ENCODE data around the gene MCF2L.

The MCF2L gene

DNA sequence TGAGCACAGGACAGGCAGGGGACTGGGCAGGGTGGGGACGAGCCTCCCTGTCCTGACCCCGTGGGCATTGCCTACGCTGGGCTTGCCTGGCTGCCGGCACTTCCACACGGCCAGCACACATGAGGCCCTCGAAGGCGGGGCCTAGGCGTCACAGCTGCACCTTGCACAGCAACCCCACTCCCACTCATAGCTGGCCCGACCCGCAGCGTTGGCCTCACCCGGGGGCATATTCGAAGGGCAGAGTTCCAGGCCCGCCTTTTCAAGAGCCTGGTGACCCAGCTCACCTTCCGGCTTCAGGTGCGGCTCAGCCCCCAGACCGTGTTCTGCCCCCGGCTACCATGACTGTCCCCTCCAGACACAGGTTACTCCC lies 172.6 kb downstream of the MCF2L start:
- DNase-seq: no peak

DNA sequence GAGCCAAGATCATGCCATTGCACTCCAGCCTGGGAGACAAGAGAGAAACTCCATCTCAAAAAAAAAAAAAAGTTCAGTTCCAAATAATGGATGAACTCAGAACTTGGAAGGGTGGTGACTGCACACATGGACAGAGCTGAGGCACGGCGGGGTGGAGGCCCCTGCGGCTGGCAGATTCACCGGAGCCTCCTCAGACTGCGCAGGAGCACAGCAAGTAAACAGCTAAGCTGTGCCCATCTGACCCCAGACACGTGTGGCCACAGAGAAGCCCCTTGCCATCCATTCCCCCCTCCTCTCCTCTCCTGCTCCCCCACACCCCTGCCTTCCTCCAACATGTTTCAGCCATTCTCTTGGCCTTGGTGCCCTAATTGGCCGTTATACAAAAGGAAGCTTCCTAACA lies 173.9 kb downstream of the MCF2L start:
- DNase-seq: no peak

DNA sequence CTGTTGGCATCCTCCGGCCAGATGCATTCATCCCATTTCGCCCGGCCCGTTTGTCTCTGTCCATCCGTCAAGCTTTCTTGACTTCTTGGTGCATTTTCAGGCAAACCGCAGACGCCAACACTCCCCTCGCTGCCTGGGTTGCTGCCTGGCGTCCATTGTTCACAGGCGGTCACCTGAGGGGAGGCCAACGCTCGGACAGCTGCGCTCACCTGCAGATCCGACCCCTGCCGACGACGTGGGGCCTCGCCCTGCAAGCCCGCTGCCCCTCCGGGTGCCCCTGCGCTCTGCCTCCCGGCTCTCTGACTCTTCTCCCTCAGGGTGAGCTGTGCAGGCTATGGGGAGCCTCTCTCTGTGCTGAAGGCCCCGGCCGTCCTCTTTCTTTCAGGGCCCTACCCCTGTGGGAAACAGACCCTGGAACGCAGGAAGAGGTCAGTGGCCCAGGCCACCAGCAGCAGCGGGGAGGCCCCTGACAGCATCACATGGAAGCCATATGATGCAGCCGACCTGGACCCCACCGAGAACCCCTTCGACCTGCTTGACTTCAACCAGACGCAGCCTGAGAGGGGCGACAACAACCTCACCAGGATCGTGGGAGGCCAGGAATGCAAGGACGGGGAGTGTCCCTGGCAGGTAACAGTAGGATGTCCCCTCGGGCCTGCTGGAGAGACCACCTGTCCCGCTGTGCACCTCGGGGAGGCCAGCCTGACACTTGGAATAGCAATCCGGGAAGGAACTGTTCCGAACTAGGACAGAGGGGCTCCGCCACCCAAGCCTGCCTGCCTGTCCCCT lies 174.6 kb downstream of the MCF2L start:
- DNase-seq: no peak

DNA sequence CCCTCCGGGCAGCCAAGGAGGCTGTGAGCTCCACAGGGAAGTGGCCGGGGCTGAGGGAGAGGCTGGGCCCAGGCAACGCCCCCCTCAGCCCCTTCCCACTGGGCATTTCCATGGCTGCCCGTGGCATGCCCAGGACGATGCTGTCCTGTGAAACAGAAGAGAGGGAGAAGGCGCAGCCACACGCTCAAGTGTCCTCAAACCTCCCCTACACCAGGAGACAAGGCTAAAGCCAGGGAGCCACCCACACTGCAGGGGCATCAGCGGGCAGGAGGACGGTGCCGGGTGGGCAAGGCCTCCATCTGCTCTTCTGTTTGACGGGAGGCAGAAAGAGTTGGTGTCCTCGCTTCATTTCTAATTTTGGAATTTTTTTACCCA lies 175.2 kb downstream of the MCF2L start:
- DNase-seq: no peak

DNA sequence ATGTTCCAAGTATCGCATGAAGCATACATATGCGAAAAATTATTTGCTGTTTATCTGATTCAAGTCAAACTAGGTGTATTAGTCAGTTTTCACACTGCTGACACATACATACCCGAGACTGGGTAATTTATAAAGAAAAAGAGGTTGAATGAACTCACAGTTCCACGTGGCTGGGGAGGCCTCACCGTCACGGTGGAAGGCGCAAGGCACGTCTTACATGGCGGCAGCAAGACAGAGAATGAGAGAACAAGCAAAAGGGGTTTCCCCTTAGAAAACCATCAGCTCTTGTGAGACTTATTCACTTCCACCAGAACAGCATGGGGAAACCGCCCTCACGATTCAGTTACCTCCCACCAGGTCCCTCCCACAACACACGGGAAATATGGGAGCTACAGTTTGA lies 176.5 kb downstream of the MCF2L start:
- DNase-seq: no peak

DNA sequence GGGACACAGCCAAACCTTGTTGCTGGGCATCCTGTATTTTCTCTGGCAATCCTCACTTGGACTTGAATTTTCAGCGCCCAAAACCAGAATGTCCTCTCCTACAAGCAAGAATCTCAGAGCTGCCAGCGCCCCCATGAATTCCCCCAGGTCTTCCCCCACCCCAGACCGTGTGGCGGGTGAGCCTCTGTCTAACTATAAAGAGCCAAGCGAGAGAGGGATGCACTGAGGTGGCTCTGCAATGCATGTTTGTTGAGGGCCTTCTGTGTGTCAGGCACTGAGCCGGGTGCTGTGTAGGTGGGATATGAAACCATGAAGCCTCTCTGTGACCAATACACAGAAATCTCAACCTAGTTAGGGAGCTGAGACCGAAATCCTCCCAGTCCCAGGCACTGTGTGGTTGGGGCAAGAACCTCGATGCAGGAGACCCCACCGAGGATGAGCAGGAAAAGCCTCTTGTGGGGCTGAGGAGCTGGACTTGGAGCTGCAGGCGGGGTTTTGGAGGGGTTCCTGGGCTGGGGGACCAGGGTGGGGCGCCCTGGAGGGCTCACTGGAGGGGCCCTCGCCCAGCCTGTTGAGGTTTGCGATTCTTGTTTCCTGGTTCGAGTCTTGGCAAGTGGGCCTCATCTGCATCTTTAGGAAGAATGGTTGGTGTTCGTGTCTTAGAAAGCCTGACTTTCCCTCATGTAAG lies 177.0 kb downstream of the MCF2L start:
- DNase-seq: no peak

DNA sequence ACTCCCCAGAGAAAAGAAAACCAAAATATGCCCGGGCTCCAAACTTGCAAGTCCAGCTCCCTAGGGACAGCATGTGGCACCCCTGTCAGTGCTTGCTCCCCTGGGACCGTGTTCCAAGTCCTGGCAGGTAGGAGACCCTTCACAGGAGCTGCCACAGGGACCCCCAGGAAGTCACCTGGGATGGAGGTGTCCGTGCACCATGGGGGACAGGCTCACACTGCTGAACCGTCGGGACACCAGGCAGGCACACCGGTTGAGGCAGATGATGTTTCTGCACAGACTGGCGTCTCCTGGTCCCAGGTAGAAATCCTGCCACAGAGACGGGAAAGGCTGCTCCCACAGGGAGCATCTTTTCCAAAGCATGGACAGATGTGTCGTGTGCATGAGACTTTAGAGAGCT lies 177.7 kb downstream of the MCF2L start:
- DNase-seq: no peak

DNA sequence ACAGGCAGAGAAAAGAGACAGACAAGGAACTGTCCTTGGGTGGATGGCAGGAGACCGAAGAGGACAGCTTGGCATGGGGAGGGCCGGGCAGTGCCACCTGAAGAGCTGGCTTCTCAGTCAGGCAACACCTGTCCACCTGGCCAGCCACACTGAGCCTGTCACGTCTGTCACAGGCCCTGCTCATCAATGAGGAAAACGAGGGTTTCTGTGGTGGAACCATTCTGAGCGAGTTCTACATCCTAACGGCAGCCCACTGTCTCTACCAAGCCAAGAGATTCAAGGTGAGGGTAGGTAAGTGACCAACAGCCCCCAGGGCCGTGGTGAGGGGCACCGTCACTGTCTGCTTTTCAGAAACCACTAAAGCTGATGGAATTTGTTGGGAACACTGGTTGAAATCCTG lies 178.2 kb downstream of the MCF2L start:
- DNase-seq: no peak

DNA sequence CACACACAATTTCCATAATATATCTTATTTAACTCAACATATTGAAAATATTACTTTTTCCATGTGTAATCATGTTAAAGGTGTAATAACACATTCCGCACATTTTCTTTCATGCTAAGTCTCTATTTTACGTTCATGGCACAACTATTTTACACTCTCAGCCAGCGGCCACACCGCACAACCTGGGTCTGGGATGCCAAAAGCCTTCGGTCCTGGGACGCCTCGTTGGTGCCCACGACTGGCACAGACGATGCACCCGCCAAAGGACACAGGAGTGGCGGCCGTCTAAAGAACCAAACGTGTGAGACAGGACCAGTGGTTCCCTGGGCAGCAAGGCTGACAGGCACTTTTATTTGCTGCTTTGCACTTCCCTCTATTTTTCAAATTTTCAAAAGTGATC lies 179.4 kb downstream of the MCF2L start:
- DNase-seq: no peak

DNA sequence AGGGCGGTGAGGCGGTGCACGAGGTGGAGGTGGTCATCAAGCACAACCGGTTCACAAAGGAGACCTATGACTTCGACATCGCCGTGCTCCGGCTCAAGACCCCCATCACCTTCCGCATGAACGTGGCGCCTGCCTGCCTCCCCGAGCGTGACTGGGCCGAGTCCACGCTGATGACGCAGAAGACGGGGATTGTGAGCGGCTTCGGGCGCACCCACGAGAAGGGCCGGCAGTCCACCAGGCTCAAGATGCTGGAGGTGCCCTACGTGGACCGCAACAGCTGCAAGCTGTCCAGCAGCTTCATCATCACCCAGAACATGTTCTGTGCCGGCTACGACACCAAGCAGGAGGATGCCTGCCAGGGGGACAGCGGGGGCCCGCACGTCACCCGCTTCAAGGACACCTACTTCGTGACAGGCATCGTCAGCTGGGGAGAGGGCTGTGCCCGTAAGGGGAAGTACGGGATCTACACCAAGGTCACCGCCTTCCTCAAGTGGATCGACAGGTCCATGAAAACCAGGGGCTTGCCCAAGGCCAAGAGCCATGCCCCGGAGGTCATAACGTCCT lies 180.0 kb downstream of the MCF2L start:
- no peak for DNase-seq
